HepG2 (cell line): Measurements from ENCODE around the gene ERICH3. TPM values are rescaled to one million over a fixed set of nuclear protein-coding genes. Genes with fewer than 3 reads are reported as not detected.

Experiments
- ATAC-seq: fragments of 200-7000 bp; cut with Tn5 transposase; 3 replicates; pipeline ENCODE4 v1.9.1; 2020; ENCODE audit warnings: mild to moderate bottlenecking, moderate library complexity
- BruUV-seq: library from RNA; stranded (reverse); fragments of 400-500 nt; replicated peaks from 2 replicates; lab custom pipeline; 2021; lab: Mats Ljungman, UMichigan
- CTCF ChIA-PET: fragments of 300-600 bp; formaldehyde crosslinking; extraction: SDS; loops from one replicate; lab custom pipeline; 2021; ENCODE audit warnings: low total read pairs, inconsistent platforms, low intra/inter-chr PET ratio; lab: Yijun Ruan, JAX
- POLR2A ChIA-PET: fragments of 350-600 bp; sonication (Branson Sonifier 250); formaldehyde crosslinking; loops from one replicate; lab custom pipeline; 2020; ENCODE audit warnings: antibody characterized with exemption, inconsistent platforms; lab: Yijun Ruan, JAX
- DNase-seq: peaks from one replicate; pipeline ENCODE4 v3.0.0-alpha.2; 2015; ENCODE audit warnings: low spot score
- FAIRE-seq: peaks from 3 replicates; lab custom pipeline; 2011; peaks lifted over from hg19 to GRCh38; lab: Jason Lieb, UNC
- H2AFZ ChIP-seq: one replicate; pipeline ENCODE4 v1.6.1; 2011; ENCODE audit warnings: low read length, inconsistent platforms
- H3K27ac ChIP-seq: fragments of 300-600 bp; 3 replicates; pipeline ENCODE4 v1.8.0; 2011; ENCODE audit warnings: mixed run types, mild to moderate bottlenecking, mixed read lengths, low read length, inconsistent platforms; ENCODE audit not compliant: insufficient read depth; ENCODE audit errors: extremely low read length
- H3K27me3 ChIP-seq, 2 experiments: fragments of 200-600 bp in 1 of 2; 2 replicates in 1 of 2; 3 replicates in 1 of 2; pipeline versions ENCODE4 v1.6.0 to v1.8.0; 2011; ENCODE audit warnings: low read length in 2 of 2, mild to moderate bottlenecking in 2 of 2, moderate library complexity in 2 of 2, inconsistent platforms in 1 of 2; ENCODE audit not compliant: insufficient read depth in 2 of 2, control insufficient read depth in 1 of 2
- H3K36me3 ChIP-seq, 2 experiments: fragments of 200-600 bp in 1 of 2; replicated peaks in 1 of 2; 2 replicates in 1 of 2; 3 replicates in 1 of 2; pipeline versions ENCODE4 v1.5.1 to v1.8.0; 2011; ENCODE audit warnings: low read length in 2 of 2, inconsistent platforms in 1 of 2; ENCODE audit not compliant: insufficient read depth in 2 of 2, control insufficient read depth in 1 of 2
- H3K4me1 ChIP-seq: 2 replicates; pipeline ENCODE4 v1.5.1; 2012; ENCODE audit warnings: low read length, inconsistent platforms; ENCODE audit not compliant: insufficient read depth
- H3K4me2 ChIP-seq: 2 replicates; pipeline ENCODE4 v1.6.0; 2011; ENCODE audit warnings: low read depth, low read length, inconsistent platforms
- H3K4me3 ChIP-seq, 3 experiments: fragments of 200-600 bp in 1 of 3; sonication (generic), shearing (Covaris generic) in 1 of 3; replicated peaks in 1 of 3; 2 replicates each; pipeline ENCODE4 v1.5.1; 2011 to 2016; ENCODE audit warnings: low read length in 3 of 3, inconsistent platforms in 2 of 3, low read depth in 2 of 3, mild to moderate bottlenecking in 2 of 3, control low read depth in 1 of 3, mixed read lengths in 1 of 3; ENCODE audit not compliant: insufficient read depth in 1 of 3
- H3K79me2 ChIP-seq: one replicate; pipeline ENCODE4 v1.6.1; 2011; ENCODE audit warnings: low read length, inconsistent platforms; ENCODE audit not compliant: insufficient read depth
- H3K9ac ChIP-seq: 2 replicates; pipeline ENCODE4 v1.6.0; 2011; ENCODE audit warnings: mild to moderate bottlenecking, low read depth, low read length, inconsistent platforms; ENCODE audit not compliant: insufficient read depth
- H3K9me3 ChIP-seq: 2 replicates; pipeline ENCODE4 v1.5.1; 2012; ENCODE audit warnings: mild to moderate bottlenecking, low read length
- H4K20me1 ChIP-seq: 2 replicates; pipeline ENCODE4 v1.6.0; 2011; ENCODE audit warnings: inconsistent platforms, mild to moderate bottlenecking, low read length, moderate library complexity; ENCODE audit not compliant: insufficient read depth
- EEA1 ChIP-seq: sonication (generic); formaldehyde crosslinking; IDR thresholded peaks from 2 replicates; pipeline ENCODE4 v1.5.1; 2020; ENCODE audit warnings: mild to moderate bottlenecking, missing genetic modification reagents, borderline replicate concordance
- TBX3 ChIP-seq: fragments of 450-650 bp; IDR thresholded peaks from 2 replicates; pipeline ENCODE4 v1.6.1; 2017; ENCODE audit warnings: antibody characterized with exemption, mild to moderate bottlenecking, inconsistent platforms, borderline replicate concordance
- ZFP1 ChIP-seq: IDR thresholded peaks from 2 replicates; pipeline ENCODE4 v1.6.1; 2016
- ZNF101 ChIP-seq: sonication (generic); formaldehyde crosslinking; IDR thresholded peaks from 2 replicates; pipeline ENCODE4 v1.4.0; 2020; ENCODE audit warnings: mild to moderate bottlenecking, low read depth, missing genetic modification reagents, borderline replicate concordance
- ZNF225 ChIP-seq: sonication (generic); formaldehyde crosslinking; IDR thresholded peaks from 2 replicates; pipeline ENCODE4 v1.4.0; 2020; ENCODE audit warnings: mild to moderate bottlenecking, missing genetic modification reagents
- ZNF24 ChIP-seq: fragments of 450-650 bp; IDR thresholded peaks from 2 replicates; pipeline ENCODE4 v1.6.1; 2017; ENCODE audit warnings: antibody characterized with exemption, mild to moderate bottlenecking
- ZNF570 ChIP-seq: sonication (generic); formaldehyde crosslinking; IDR thresholded peaks from 2 replicates; pipeline ENCODE4 v1.4.0; 2020; ENCODE audit warnings: mild to moderate bottlenecking, missing genetic modification reagents, borderline replicate concordance
- ZNF607 ChIP-seq: sonication (generic); formaldehyde crosslinking; IDR thresholded peaks from 2 replicates; pipeline ENCODE4 v1.5.1; 2020; ENCODE audit warnings: missing genetic modification reagents, mild to moderate bottlenecking, borderline replicate concordance
- ZNF678 ChIP-seq: sonication (generic); formaldehyde crosslinking; IDR thresholded peaks from 2 replicates; pipeline ENCODE4 v1.4.0; 2020; ENCODE audit warnings: mild to moderate bottlenecking, missing genetic modification reagents
- ZNF775 ChIP-seq: sonication (generic); formaldehyde crosslinking; IDR thresholded peaks from 2 replicates; pipeline ENCODE4 v1.4.0; 2020; ENCODE audit warnings: missing genetic modification reagents, mild to moderate bottlenecking, moderate library complexity, borderline replicate concordance
- WGBS: methylation state at CpG from one replicate; pipeline ENCODE4 v1.1.6; 2017; ENCODE audit warnings: low lambda C conversion rate; 5-methylcytosine and 5-hydroxymethylcytosine counted together
- in situ Hi-C: cut with HindIII; loops from 2 replicates; pipeline ENCODE4 v1.10.0; 2017; ENCODE audit warnings: low pct_unique_long_range_greater_than_20kb; ENCODE audit not compliant: extremely low pct_ligation_motif_present
- intact Hi-C: fragments of 100-400 bp; cut with micrococcal nuclease; formaldehyde crosslinking; loops from one replicate; pipeline ENCODE4 v1.10.0; 2022; ENCODE audit not compliant: unreplicated experiment
- polyA plus RNA-seq, 8 experiments: library from polyadenylated mRNA; depleted of rRNA in 3 of 8; stranded (reverse) in 7 of 8; unstranded in 1 of 8; fragments of >200 nt; fragmentation: Illumina TruSeq in 4 of 8; extraction: Trizol in 4 of 8; gene quantifications; 2 replicates each; pipeline versions ENCODE4 v1.2.1 to v1.2.3, GENCODE V29; 2011 to 2016; ENCODE audit warnings: low read depth in 4 of 8, missing spikeins in 1 of 8, mixed read lengths in 1 of 8; ENCODE audit not compliant: insufficient read depth in 1 of 8
- total RNA-seq, 5 experiments: library from RNA; depleted of rRNA; stranded (reverse); fragments of >200 nt; fragmentation: Illumina TruSeq; extraction: Trizol; gene quantifications; 2 replicates each; pipeline ENCODE4 v1.2.3, GENCODE V29; 2016; ENCODE audit warnings: low read depth in 1 of 5
- TF ChIP-seq, protein P1 (sequence below): sonication (generic); formaldehyde crosslinking; IDR thresholded peaks from 2 replicates; pipeline ENCODE4 v1.4.0; 2020; ENCODE audit warnings: mild to moderate bottlenecking, low read depth, missing genetic modification reagents
- TF ChIP-seq, protein P2 (sequence below): sonication (generic); formaldehyde crosslinking; IDR thresholded peaks from 2 replicates; pipeline ENCODE4 v1.5.1; 2020; ENCODE audit warnings: mild to moderate bottlenecking, missing genetic modification reagents, moderate library complexity
- TF ChIP-seq, protein P3 (sequence below): sonication (generic); formaldehyde crosslinking; conservative IDR thresholded peaks from 2 replicates; pipeline ENCODE4 v1.4.0; 2020; ENCODE audit warnings: missing genetic modification reagents
- TF ChIP-seq, protein P4 (sequence below): sonication (generic); formaldehyde crosslinking; IDR thresholded peaks from 2 replicates; pipeline ENCODE4 v1.4.0; 2020; ENCODE audit warnings: missing genetic modification reagents
- TF ChIP-seq, protein P5 (sequence below): sonication (generic); formaldehyde crosslinking; IDR thresholded peaks from 2 replicates; pipeline ENCODE4 v1.5.1; 2020; ENCODE audit warnings: missing genetic modification reagents, mild to moderate bottlenecking, borderline replicate concordance
- TF ChIP-seq, protein P6 (sequence below): sonication (generic); formaldehyde crosslinking; IDR thresholded peaks from 2 replicates; pipeline ENCODE4 v1.8.1; 2023; ENCODE audit warnings: mild to moderate bottlenecking, moderate library complexity, missing genetic modification reagents

The ERICH3 gene
- total and polyA plus RNA-seq, 2 of the 13 experiments (the other 11 are each of a cell fraction or from before 2014, with no cell fraction given), result 0.03 TPM; not detected in 1

DNA sequence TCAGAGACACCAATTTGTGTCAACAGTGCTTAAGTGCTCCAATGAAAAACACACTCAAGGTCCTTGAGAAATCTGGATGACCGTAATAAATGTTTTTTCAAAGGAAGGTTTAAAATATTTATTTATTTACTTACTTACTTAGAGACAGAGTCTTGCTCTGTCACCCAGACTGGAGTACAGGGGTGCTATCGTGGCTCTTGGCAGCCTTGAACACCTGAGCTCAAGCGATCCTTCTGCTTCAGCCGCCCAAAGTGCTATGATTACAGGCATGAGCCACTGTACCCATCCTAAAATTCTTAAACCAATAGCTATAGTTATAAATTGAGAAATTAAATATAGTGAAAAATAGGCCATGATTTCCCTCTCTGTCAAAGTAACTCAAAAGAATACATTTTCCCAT, 17.3 kb upstream of the ERICH3 start:
- BruUV-seq, result no TSS peak
- in situ Hi-C loops, result loop anchor here (25.0 kb wide), 1 partner anchor 854 kb away; no protein-coding TSS in a partner anchor
- Histone ChIP-seq H3K79me2 (no peaks in the 10 kb centered on the region), H3K9me3 (no peaks in the 10 kb centered on the region), H2AFZ (no peak overlapping the region), H3K4me2 (no peak overlapping the region), H4K20me1 (no peaks in the 10 kb centered on the region), H3K4me1 (peaks cover 8% of the 10 kb centered on the region), H3K4me3 (no peak overlapping the region), H3K36me3 (no peaks in the 10 kb centered on the region), H3K27me3 (no peaks in the 10 kb centered on the region), H3K9ac (no peak overlapping the region), H3K27ac (no peak overlapping the region)
- CTCF ChIA-PET, result interaction anchor here (1.6 kb wide), 1 partner anchor 42 kb away, joined by 5 read pairs; the partner anchor contains the start of genes CRYZ and TYW3
- no peak for FAIRE-seq
- POLR2A ChIA-PET, result interaction anchor here (1.6 kb wide), 1 partner anchor 43 kb away, joined by 4 read pairs; no protein-coding TSS in a partner anchor
- intact Hi-C loops, result loop anchor here (5.0 kb wide), 1 partner anchor 694 kb away; no protein-coding TSS in a partner anchor
- ATAC-seq, result no peak
- no peak for DNase-seq
- 74% methylated on average over 4 of the region's 4 CpGs for WGBS
- TF ChIP-seq, protein P1, sequence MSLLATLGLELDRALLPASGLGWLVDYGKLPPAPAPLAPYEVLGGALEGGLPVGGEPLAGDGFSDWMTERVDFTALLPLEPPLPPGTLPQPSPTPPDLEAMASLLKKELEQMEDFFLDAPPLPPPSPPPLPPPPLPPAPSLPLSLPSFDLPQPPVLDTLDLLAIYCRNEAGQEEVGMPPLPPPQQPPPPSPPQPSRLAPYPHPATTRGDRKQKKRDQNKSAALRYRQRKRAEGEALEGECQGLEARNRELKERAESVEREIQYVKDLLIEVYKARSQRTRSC (CRISPR knock-in tag), result no peak
- TF ChIP-seq ZNF570 (no peak), ZFP1 (CRISPR knock-in tag) (no peak), ZNF607 (CRISPR knock-in tag) (no peak), ZNF225 (CRISPR knock-in tag) (no peak), ZNF101 (CRISPR knock-in tag) (no peak), ZNF678 (CRISPR knock-in tag) (no peak), EEA1 (CRISPR knock-in tag) (no peak), ZNF24 (no peak), ZNF775 (CRISPR knock-in tag) (no peak), TBX3 (no peak)
- TF ChIP-seq, protein P2, sequence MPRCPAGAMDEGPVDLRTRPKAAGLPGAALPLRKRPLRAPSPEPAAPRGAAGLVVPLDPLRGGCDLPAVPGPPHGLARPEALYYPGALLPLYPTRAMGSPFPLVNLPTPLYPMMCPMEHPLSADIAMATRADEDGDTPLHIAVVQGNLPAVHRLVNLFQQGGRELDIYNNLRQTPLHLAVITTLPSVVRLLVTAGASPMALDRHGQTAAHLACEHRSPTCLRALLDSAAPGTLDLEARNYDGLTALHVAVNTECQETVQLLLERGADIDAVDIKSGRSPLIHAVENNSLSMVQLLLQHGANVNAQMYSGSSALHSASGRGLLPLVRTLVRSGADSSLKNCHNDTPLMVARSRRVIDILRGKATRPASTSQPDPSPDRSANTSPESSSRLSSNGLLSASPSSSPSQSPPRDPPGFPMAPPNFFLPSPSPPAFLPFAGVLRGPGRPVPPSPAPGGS, result no peak
- TF ChIP-seq, protein P3, sequence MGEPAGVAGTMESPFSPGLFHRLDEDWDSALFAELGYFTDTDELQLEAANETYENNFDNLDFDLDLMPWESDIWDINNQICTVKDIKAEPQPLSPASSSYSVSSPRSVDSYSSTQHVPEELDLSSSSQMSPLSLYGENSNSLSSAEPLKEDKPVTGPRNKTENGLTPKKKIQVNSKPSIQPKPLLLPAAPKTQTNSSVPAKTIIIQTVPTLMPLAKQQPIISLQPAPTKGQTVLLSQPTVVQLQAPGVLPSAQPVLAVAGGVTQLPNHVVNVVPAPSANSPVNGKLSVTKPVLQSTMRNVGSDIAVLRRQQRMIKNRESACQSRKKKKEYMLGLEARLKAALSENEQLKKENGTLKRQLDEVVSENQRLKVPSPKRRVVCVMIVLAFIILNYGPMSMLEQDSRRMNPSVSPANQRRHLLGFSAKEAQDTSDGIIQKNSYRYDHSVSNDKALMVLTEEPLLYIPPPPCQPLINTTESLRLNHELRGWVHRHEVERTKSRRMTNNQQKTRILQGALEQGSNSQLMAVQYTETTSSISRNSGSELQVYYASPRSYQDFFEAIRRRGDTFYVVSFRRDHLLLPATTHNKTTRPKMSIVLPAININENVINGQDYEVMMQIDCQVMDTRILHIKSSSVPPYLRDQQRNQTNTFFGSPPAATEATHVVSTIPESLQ (CRISPR knock-in tag), result no peak
- TF ChIP-seq, protein P4, sequence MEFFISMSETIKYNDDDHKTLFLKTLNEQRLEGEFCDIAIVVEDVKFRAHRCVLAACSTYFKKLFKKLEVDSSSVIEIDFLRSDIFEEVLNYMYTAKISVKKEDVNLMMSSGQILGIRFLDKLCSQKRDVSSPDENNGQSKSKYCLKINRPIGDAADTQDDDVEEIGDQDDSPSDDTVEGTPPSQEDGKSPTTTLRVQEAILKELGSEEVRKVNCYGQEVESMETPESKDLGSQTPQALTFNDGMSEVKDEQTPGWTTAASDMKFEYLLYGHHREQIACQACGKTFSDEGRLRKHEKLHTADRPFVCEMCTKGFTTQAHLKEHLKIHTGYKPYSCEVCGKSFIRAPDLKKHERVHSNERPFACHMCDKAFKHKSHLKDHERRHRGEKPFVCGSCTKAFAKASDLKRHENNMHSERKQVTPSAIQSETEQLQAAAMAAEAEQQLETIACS (CRISPR knock-in tag), result no peak
- TF ChIP-seq, protein P5, sequence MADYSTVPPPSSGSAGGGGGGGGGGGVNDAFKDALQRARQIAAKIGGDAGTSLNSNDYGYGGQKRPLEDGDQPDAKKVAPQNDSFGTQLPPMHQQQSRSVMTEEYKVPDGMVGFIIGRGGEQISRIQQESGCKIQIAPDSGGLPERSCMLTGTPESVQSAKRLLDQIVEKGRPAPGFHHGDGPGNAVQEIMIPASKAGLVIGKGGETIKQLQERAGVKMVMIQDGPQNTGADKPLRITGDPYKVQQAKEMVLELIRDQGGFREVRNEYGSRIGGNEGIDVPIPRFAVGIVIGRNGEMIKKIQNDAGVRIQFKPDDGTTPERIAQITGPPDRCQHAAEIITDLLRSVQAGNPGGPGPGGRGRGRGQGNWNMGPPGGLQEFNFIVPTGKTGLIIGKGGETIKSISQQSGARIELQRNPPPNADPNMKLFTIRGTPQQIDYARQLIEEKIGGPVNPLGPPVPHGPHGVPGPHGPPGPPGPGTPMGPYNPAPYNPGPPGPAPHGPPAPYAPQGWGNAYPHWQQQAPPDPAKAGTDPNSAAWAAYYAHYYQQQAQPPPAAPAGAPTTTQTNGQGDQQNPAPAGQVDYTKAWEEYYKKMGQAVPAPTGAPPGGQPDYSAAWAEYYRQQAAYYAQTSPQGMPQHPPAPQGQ (CRISPR knock-in tag), result no peak
- TF ChIP-seq, protein P6, sequence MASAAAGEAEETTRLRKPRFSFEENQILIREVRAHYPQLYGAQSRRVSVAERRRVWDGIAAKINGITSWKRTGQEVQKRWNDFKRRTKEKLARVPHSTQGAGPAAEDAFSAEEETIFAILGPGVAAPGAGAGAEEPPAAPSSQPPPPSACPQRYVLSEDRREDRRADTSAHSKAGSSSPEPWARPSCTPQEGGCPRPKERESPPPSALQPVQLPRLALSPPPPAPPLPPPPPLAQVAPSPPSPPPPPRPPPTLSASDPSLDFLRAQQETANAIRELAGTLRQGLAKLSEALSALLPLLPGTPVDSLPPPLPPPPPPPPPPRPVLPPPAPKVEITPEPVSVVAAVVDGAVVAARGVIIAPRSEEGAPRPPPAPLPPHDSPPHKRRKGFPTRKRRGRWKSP (CRISPR knock-in tag), result no peak
